ENCODE measurements around the gene RPL10A. TPM values are rescaled to one million over a fixed set of nuclear protein-coding genes. Genes with fewer than 3 reads are reported as not detected.

RPL10A gene
- total and polyA plus RNA-seq, 8 donors, result 858 to 2,634 (median 2,475) TPM

GRCh38 chr6:35499372-35499771, 31.2 kb downstream of the RPL10A start:
- Histone ChIP-seq H3K27ac (no peak overlapping the region), H3K36me3 (no peaks in the 10 kb centered on the region), H3K9me3 (no peaks in the 10 kb centered on the region), H3K27me3 (peaks cover 3 to 95% of the 10 kb centered on the region in 2 donors), H3K4me1 (peaks cover 8 to 30% of the 10 kb centered on the region in 2 donors), H3K4me3 (no peak overlapping the region)
- intact Hi-C loops (cut with DNase I), result no loop called here
- no peak for ATAC-seq
- no peak for DNase-seq
- TF ChIP-seq CTCF (IDR thresholded peaks at IDR 0.05), result no peak

GRCh38 chr6:35500782-35501181, 32.6 kb downstream of the RPL10A start:
- H3K4me3 ChIP-seq, result no peak overlapping the region
- H3K27me3 ChIP-seq, result peaks cover 3 to 95% of the 10 kb centered on the region in 2 donors
- H3K9me3 ChIP-seq, result no peaks in the 10 kb centered on the region
- H3K27ac ChIP-seq, result no peak overlapping the region
- peak in 1 of 4 donors; percentile 4 for DNase-seq
- no peaks in the 10 kb centered on the region for H3K36me3 ChIP-seq
- TF ChIP-seq CTCF (IDR thresholded peaks at IDR 0.05), result no peak
- peaks cover 7 to 17% of the 10 kb centered on the region in 2 donors for H3K4me1 ChIP-seq
- intact Hi-C loops (cut with DNase I), result no loop called here
- ATAC-seq, result no peak

- H3K9me3 ChIP-seq, result no peaks in the 10 kb centered on the region
- ATAC-seq (no peak), DNase-seq (no peak)
- peaks cover 3 to 95% of the 10 kb centered on the region in 2 donors for H3K27me3 ChIP-seq
- no peak overlapping the region for H3K27ac ChIP-seq
- no peaks in the 10 kb centered on the region for H3K36me3 ChIP-seq
- H3K4me3 ChIP-seq, result no peak overlapping the region
- intact Hi-C loops (cut with DNase I), result no loop called here
- TF ChIP-seq CTCF (IDR thresholded peaks at IDR 0.05), result no peak
- peaks cover 7 to 14% of the 10 kb centered on the region in 2 donors for H3K4me1 ChIP-seq
These were observed 33.6 kb downstream of the RPL10A start for GRCh38 chr6:35501784-35502183.

- Histone ChIP-seq H3K27me3 (peaks cover 3 to 82% of the 10 kb centered on the region in 2 donors), H3K27ac (no peak overlapping the region), H3K9me3 (no peaks in the 10 kb centered on the region), H3K4me3 (no peak overlapping the region), H3K4me1 (peaks cover 0 to under 1% of the 10 kb centered on the region in 2 donors), H3K36me3 (no peaks in the 10 kb centered on the region)
- no peak for TF ChIP-seq CTCF (IDR thresholded peaks at IDR 0.05)
- ATAC-seq, result no peak
- intact Hi-C loops (cut with DNase I), result no loop called here
- DNase-seq, result no peak
These were observed 35.3 kb downstream of the RPL10A start for GRCh38 chr6:35503534-35503933.

GRCh38 chr6:35505999-35506412, 37.8 kb downstream of the RPL10A start:
- no peak for TF ChIP-seq CTCF (IDR thresholded peaks at IDR 0.05)
- Histone ChIP-seq H3K27ac (no peak overlapping the region), H3K36me3 (no peaks in the 10 kb centered on the region), H3K4me1 (no peaks in the 10 kb centered on the region), H3K4me3 (no peak overlapping the region), H3K27me3 (peaks cover 3 to 85% of the 10 kb centered on the region in 2 donors), H3K9me3 (no peaks in the 10 kb centered on the region)
- intact Hi-C loops (cut with DNase I), result no loop called here
- ATAC-seq (no peak), DNase-seq (peak in 1 of 4 donors; percentile 59)

Measured in left lung (tissue), 10 donors.